HG03066 (cell line): ENCODE data around the gene SYAP1.
"Not testable (repeated sequence)": the region's sequence is repeated elsewhere in the genome, so short reads cannot be mapped to it uniquely, and the experiment has no call there.

Experiments used
- ATAC-seq: cut with Tn5 transposase; IDR thresholded peaks from one replicate; pipeline ENCODE4 v1.9.1; 2021; ENCODE audit warnings: low read depth; ENCODE audit not compliant: unreplicated experiment

SYAP1 gene, protein sequence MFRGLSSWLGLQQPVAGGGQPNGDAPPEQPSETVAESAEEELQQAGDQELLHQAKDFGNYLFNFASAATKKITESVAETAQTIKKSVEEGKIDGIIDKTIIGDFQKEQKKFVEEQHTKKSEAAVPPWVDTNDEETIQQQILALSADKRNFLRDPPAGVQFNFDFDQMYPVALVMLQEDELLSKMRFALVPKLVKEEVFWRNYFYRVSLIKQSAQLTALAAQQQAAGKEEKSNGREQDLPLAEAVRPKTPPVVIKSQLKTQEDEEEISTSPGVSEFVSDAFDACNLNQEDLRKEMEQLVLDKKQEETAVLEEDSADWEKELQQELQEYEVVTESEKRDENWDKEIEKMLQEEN

DNA sequence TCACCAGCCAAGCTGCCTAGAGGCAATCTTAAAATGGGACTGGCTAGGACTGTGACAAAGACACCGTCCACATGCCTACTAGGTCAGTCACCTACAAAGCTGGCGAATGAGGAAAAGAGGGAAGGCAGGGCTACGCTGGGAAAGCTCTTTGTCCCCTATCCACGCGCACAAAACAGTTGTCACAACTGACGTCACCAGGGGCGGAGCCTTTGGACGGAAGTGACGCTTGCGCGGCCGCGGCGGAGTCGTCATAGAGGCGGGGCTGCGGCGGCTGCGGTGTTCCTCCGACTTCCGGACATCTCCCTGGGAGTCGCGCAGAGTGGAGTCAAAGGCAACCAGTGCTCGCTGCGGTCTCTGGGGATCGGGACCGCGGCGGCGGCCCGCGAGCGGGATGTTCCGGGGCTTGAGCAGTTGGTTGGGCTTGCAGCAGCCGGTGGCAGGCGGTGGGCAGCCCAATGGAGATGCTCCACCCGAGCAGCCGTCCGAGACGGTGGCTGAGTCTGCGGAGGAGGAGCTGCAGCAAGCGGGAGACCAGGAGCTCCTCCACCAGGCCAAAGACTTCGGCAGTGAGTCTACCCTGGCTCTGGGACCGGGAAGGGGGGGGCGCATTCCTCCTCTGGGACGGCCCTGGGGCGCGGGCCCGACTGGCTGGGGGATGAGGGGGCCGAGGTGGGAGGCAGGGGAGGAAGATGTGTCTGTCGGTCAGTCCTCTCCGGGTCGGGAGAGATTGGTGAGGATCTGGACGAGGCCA is at the start of gene SYAP1:
SYAP1 (plus strand) TSS at position 279 of the 751 bp plus-strand sequence; CDS start at position 392, 113 bp downstream.
- ATAC-seq: peak; percentile 98

DNA sequence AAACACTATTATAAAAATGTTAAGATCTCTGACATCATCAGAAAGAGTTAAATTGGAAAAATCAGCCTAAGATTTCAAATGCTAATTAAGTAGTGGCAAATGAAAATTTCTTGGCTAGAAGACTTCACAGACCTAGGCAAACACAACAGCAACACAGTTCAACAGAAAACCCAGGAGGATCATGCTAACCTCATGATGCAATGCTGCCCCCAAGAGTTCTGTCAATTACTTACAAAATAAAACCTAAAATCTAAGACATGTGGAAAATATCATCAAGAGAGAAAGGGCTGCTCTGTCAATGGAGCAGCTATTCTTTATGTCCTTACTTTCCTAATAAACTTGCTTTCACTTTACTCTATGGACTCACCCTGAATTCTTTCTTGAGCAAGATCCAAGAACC is 48.4 kb upstream of the SYAP1 start:
- no peak for ATAC-seq

DNA sequence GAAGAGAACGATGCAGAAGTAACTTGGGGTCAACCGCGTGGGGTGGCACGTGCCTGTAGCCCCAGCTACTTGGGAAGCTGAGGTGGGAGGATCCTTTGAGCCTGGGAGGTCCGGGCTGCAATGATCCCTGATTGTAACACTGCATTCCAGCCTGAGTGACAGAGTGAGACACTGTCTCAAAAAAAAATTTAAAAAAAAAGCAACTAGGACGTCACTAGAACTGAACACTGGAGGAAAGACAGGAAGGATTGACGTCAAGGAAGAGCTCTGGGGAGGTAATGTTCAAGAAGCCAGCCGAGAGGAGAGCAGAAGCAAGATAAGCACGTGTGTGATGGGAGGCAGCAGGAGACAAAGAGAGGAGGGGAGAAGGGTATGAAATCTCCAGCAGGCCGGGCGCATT is 40.7 kb upstream of the SYAP1 start:
- ATAC-seq: no peak

DNA sequence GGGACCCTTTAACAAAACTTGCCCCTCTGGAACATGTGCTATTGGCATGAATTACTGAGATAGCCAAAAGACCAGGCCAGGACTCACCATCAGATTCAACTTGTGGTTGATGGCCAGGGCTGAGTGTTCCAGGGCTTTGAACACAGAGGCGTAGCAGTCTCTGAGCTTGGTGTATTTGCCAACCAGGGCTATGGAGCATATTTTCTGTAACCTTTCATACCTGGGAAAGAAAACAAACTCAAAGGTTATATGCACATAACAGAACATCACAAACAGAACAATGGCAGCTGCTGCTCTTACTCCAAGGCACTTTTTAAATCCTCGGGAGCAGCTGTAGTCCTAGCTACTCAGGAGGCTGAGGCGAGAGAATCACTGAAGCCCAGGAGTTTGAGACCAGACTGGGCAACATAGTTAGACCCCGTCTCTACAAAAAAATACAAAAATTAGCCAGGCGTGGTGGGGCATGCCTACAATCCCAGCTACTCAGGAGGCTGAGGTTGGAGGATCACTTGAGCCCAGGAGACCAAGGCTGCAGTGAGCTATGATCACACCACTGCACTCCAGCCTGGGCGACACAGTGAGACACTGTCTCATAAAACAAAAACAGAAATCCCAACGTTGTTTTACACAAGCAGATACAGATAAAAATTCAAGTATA is 36.3 kb upstream of the SYAP1 start:
- no peak for ATAC-seq

DNA sequence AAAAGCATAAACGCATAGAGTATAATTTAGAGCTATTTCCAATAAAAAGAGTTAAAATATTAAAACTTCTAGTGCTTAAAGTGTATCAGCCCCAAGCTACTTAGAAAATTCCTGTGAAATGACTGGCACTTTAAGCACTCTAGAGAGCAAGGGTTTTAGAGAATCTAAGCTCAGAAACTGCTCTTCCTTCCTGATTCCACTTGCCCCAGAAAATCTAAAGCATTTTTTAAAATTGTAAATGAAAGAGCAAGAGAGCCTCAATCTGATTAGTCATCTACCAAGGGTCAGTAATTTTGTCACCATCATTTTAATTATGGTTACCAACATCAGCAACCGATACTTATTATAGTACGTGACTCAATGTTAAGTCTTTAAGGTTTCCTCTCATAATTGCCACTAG is 31.9 kb upstream of the SYAP1 start:
- no peak for ATAC-seq

DNA sequence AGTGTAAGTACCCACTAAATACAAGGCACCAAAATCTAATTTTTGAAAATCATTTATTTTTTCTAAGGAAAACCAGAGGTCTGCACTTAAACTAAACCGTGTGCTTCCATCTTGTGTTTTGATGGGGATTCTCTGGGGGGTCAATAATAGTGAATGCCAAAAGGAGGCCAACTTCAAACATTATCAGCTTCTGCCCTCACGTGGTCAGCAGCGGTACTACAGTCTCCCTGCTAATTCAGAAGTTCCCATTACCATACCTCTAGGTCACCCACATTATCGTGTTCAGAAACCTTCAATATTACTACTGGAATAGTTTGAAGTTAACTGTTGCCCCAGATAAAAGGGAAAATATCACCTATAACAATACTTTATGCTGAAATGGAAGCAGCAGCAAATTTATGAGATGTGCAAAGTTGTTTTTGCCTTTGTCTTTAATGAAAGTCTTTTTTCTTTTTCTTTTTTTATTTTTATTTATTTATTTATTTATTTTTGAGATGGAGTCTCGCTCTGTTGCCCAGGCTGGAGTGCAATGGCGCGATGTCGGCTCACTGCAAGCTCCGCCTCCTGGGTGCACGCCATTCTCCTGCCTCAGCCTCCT is 24.2 kb upstream of the SYAP1 start:
- ATAC-seq: no peak

DNA sequence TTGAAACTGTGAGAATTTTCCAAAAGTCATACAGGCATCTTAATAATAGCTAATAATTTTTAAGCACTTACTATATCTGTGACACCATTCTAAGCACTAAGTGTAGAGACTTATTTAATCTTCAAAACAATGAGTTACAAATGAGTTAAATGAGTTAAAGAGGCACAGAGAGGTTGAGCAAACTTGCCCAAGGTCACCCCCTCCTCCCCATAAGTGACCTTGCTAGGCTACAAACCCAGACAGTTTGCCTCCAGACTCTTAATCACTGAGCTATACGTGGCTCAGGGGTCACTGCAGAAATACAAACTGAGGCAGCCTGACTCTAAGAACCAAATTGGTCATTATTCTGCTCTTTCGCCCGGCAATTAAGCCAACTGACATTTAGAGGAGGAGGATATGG is 22.5 kb upstream of the SYAP1 start:
- ATAC-seq: no peak

DNA sequence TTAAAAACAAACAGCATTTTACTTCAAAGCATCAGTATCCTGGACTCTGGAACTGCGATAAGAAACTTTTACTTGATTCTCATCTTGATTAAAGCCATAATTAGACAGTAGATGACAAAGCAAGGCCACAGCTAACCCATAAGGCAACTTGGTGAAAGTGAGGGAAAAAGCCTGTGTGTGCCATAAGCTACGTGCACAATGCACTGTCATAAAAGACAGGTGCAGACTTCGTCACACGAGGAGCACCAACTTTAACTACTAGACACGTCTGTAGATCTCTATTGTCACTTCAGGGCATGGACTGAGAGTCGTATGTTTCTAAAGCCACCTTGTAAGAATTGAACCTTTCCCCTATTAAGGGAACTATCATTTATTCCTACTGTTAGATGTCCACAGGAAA is 20.0 kb upstream of the SYAP1 start:
- ATAC-seq: no peak

DNA sequence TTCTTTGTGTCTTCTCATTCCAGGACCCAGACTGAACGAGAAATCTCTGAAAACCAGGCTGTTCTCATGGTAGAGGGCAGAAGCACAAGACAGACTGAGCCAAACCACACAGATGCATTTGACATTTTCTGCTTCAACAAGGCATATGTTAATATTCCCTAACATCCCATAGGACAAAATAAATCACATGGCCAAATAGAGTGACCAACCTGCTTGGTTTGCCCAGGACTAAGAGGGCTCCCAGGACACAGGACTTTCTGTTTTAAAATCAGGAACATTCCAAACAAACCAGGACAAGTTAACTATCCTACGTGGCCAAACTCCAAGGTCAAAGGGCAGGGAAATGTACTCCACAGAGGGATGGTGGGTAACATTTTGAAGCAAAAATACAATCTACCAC is 18.7 kb upstream of the SYAP1 start:
- ATAC-seq: no peak

DNA sequence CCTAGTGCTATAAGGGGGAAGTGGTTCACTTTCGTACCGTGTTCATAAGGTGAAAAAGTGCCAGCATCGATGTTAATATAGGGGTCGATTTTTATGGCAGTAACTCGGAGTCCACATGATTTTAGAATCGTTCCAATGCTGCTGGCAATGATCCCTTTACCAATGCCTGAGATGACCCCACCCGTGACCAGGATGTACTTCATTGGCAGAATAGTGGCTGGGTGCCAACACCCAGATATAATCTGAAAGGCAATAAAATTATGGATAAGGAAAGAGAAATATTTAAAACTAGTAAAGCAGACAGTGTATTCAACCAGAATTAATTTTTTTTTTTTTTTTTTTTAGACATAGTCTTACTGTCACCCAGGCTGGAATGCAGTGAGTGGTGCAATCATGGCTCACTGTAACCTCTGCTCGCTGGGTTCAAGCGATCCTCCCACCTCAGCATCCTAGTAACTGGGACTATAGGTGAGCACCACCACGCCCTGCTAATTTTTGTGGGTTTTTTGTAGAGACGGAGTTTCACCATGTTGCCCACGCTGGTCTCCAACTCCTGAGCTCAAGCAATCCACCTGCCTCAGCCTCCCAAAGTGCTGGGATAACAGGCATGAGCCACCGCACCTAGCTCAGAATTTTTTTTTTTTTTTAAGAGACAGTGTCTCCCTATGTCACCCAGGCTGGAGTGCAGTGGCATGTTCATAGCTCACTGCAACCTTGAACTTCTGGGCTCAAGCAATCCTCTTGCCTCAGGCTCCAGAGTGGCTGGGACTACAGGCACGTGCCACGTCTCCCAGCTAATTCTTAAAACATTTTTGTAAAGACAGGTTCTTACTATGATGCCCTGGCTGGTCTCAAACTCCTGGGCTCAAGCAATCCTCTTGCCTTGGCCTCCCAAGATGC is 16.5 kb upstream of the SYAP1 start:
- ATAC-seq: no peak

DNA sequence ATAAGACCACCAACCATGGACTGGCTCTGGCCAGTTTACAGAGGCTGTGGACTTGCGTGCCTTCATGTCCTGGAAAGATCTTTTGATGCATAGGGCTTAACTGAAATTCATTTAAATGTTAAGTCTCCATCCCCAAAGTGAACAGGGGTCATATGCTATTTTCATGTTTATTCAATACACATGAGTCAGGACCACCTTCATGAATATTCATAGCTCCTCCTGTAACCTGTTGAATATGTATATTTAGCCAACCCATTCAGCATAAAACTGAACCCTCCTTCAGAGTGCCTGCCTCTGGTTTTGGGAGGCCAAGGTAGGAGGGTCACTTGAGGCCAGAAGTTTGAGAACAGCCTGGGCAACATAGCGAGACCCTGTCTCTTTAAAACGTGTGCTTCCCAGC is 14.0 kb upstream of the SYAP1 start:
- no peak for ATAC-seq

DNA sequence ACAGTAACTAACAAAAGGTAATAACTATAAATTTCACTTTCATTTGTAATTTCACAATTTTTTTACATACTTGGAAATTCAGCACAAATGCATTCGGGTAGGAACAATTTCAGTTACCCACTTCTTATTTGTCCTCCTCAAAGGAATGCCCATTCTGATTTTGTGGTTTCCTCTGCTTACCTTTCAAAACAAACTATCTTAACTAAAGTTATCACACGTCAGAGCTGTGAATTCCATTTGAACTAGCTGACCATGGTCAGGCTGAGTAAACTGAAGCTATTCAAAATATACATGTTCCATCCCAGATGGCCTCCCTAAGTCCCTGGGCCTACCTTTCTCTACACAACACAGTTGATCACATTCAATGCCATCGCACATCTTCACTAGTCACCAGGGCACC is 11.4 kb upstream of the SYAP1 start:
- ATAC-seq: no peak

DNA sequence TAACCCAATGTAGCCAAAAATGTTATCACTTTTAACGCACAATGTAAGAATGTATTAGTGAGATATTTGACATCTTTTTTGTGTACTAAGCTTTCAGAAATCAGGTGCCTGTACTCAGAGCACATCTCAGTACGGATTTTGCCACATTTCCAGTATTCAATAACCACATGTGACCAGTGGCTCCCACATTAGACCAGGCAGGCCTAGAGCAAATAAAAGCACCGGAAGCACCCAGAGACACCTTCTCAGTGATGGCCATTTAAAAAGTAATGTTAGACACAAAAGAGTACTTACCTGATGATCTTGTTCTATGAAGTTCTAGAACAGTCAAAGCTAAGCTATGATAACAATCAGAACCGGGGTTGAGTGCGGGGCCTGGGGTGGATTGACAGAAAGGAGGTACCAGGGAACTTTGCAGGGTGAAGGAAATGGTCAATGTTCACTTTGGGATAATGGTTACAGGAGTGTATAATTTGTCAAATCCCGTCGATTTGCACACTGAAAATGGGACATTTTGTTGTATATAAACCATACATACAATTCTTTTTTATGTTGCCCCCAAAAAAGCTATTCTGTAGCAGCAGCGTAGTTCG is 8.1 kb upstream of the SYAP1 start:
- ATAC-seq: no peak

DNA sequence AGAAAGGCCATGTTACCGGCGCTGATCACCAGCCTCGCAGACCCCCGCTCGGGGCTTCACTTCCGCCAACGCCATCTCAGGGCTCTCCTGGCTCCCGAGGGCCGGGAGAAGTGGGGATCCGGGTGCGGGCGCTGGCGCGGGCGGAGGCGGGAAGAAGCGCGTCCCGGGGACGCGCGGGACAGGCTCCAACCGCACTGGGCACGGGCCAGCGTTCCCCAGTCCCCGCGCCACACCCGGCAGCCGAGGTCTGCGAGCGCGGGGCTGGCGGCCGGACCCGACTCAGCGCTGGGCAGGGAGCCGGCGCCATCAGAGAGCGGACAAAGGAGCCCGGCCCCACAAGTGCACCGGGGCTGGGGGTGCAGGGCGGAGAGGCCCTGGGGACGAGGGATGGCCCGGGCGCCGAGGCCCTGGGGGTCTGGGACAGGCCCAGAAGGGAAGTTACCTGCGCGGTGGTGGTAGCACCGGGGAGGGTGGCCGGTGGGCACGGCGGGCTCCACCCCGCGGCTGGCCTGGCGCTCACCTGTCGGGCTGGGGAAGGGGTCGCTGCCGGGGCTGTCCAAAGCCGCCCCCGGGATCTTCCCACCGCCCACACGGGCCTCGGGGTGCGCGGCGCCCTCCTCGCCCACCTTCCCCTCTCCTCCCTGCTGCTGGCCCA is 7.4 kb upstream of the SYAP1 start:
- peak; percentile 32 for ATAC-seq

DNA sequence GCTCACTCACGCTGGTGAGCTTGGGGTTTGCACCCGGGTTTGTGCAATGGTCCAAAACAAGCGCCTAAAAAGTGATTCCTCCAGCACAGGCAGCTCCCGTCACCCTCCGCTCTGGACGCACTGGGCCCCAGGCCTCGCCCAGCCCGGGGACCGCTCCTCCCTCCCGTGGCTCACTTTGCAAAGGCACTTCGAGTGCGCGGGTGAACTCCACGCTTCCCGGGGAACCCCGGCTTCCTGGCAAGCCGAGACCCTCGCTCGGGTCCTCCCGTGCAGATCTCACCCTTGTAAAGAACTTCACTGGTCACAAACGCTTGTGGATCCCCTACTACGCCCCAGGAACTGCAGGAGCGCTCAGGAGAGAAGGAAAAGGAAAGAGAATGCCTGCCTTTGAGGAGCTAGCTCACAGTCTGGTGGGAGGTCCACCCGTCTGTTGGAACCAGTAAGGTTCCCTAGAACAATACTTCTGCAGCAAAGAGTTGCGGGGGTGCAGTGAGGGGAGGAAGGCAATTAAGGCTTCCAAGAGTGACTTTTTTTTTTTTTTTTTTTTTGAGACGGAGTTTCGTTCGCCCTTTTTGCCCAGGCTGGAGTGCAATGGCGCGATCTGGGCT is 6.8 kb upstream of the SYAP1 start, which contains the start of gene CTPS2:
CTPS2 (minus strand) TSS at position 122 of the 608 bp plus-strand sequence. CDS start 9,767 bp downstream, outside the sequence.
- ATAC-seq: peak; percentile 81

DNA sequence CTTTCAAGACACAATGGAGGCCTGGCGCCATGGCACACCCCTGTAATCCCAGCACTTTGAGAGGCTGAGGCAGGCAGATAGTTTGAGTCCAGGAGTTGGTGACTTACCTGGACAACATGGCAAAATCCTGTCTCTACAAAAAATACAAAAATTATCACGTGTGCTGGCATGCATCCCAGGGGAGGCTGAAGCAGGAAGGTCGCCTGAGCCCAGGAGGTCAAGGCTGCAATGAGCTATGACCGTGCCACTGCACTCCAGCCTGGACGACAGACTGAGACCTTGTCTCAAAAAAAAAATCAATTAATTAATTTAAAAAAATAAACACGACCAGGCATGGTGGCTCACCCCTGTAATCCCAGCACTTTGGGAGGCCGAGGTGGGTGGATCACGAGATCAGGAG is 4.9 kb upstream of the SYAP1 start:
- ATAC-seq: no peak

DNA sequence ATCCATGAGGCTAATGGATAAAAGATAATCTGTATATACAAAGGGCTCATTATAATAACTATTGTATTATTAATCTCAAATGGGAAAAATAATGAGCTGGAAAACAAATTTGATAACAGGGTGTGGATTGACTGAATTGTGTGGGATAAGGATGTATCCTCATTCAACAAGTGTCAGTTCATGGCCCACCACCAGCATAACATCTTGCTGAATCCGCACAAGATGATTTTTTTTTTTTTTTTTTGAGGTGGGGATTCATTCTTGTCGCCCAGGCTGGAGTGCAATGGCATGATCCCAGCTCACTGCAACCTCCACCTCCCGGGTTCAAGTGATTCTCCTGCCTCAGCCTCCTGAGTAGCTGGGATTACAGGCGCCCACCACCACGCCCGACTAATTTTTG is 3.8 kb upstream of the SYAP1 start:
- ATAC-seq: not testable (repeated sequence)

DNA sequence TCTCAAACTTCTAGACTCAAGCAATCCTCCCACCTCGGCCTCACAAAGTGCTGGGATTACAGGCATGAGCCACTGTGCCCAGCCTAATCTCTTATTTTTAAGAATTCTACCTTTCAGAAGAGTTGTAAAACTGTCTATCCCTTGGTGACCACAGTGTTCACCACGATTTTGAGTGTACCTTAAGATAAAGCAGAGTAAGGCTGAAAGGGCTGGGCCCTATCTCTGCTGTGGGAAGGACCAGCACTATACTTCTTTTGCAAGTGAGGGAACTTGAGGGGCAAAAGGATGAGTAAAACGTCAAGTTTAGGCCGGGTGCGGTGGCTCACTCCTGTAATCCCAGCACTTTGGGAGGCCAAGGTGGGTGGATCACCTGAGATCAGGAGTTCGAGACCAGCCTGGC is 3.0 kb upstream of the SYAP1 start:
- ATAC-seq: not testable (repeated sequence)
